ENCODE data around the gene RBP5. TPM values are rescaled to one million over a fixed set of nuclear protein-coding genes. Genes with fewer than 3 reads are reported as not detected.

The RBP5 gene
- total RNA-seq, 2 experiments from 2014 or later: not detected

DNA sequence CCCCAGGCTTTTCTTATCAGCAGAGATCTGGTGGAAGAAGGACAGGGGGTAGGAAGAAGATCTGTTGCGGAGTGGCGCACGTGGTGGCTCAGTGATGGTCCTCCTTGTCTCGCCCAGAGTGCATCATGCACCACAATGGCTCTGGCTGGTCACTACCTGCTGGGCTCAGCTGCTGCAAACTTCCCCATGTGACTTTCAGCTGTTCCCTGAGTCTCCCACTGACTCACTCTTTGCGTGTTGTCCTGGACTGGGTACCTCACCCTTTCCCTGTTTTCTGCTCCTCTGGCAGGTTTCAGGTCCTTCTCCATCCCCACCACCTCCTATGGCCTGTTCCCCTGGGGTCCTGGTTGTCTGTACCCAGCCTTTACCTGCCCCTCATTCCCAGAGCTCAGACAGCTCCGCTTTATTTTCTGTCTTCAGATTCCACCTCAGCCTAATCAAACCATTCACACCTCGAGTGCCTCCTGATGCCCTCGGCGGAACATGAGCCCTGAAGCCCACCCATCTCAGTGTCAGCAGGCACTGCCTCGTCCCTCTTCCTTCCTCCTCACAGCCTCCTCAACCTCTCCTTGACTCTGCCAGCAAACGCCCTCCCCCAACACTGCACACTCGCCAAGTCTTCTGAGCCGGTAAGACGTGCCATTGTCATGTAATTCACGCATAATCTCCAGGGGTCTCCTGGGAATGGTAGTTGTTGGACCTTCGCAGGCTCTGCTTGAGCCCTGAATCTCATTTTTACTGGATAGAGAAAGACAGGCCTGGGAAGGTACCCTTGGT lies 38.3 kb downstream of the RBP5 start:
- no peak for DNase-seq
- intact Hi-C loops (cut with DNase I, micrococcal nuclease): no loop called here
- no peaks in the 10 kb centered on the region for H3K27me3 Mint-ChIP-seq
- no peaks in the 10 kb centered on the region for H3K36me3 Mint-ChIP-seq (ENCODE audit: low read depth)
- CTCF ChIA-PET: interaction anchor here (1.1 to 3.2 kb wide), 4 partner anchors 12 to 21 kb away, joined by 3 to 21 read pairs (median 4); partner anchors contain the start of gene C1RL
- ATAC-seq: no peak
- no peaks in the 10 kb centered on the region for H3K9me3 Mint-ChIP-seq (ENCODE audit: low read depth)
- H3K4me3 Mint-ChIP-seq: no peak overlapping the region
- H3K4me1 Mint-ChIP-seq: peaks cover 6% of the 10 kb centered on the region
- POLR2A ChIA-PET: interaction anchor here (0.6 kb wide), 1 partner anchor 19 kb away, joined by 3 read pairs; the partner anchor contains the start of gene C1RL
- no peak overlapping the region for H3K27ac Mint-ChIP-seq

DNA sequence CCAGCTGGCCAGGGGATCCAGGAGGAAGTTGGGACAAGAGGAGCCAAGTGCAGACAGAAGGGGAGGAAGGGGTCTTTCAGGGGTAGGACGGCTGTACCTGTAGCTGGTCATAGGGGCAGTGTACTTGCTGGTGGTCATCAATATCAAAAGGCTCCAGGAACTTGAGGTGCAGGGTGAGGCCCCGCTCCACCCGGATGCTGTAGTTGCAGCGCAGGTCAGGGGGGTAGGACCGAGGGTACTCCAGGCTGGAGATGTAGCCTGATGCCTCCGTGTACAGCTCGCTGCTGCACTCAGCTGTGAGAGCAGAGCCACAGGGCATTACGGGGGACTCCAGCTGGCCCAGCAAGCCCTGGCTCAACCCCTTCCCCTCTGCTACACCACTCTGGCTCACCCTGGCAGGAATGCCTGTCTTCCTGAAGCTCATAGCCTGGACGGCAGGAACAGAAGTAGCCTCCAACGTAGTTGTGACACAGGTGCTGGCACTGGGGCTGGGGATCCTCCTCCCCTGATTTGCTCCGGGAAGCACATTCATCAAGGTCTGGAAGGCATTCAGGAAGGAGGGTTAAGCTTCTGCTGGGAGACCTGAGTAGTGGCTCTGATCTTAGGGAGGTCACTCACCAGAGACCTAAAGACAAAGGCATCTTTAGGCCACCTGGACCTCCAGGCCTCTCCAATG lies 39.4 kb downstream of the RBP5 start:
- no peak overlapping the region for H3K27ac Mint-ChIP-seq
- DNase-seq: no peak
- ATAC-seq: no peak
- ChIA-PET CTCF (interaction anchor here (0.5 to 3.2 kb wide), 4 partner anchors 13 to 535 kb away, joined by 3 to 21 read pairs (median 6); partner anchors contain the start of gene C1RL), POLR2A (no interaction called here)
- intact Hi-C loops (cut with DNase I, micrococcal nuclease): loop anchor here in 1 of 2 experiments (5.0 kb wide), 1 partner anchor 57 kb away; no protein-coding TSS in a partner anchor
- H3K4me3 Mint-ChIP-seq: no peak overlapping the region
- H3K27me3 Mint-ChIP-seq: no peaks in the 10 kb centered on the region
- no peaks in the 10 kb centered on the region for H3K9me3 Mint-ChIP-seq (ENCODE audit: low read depth)
- H3K36me3 Mint-ChIP-seq (ENCODE audit: low read depth): no peaks in the 10 kb centered on the region
- peaks cover 6% of the 10 kb centered on the region for H3K4me1 Mint-ChIP-seq

DNA sequence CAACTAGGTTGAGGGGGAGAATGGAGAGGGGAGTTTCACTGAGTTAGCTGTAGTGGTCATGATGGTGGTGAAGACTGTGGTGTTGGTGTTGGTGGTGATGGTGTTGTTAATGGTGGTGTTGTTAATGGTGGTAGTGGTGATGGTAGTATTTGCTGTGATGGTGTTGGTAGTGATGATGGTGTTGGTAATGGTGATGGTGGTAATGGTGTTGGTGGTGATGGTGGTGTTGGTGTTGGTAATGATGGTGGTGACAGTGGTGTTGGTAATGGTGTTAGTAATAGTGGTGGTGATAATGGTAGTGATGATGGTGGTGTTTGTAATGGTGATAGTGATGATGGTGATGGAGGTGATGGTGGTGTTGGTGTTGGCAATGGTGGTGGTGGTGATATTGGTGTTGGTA lies 45.6 kb downstream of the RBP5 start:
- H3K27ac Mint-ChIP-seq: no peak overlapping the region
- H3K9me3 Mint-ChIP-seq (ENCODE audit: low read depth): peaks cover 5% of the 10 kb centered on the region
- ChIA-PET POLR2A (no interaction called here), CTCF (no interaction called here)
- H3K4me1 Mint-ChIP-seq: no peaks in the 10 kb centered on the region
- DNase-seq (no peak), ATAC-seq (no peak)
- no peak overlapping the region for H3K4me3 Mint-ChIP-seq
- peaks cover 2% of the 10 kb centered on the region for H3K27me3 Mint-ChIP-seq
- H3K36me3 Mint-ChIP-seq (ENCODE audit: low read depth): no peaks in the 10 kb centered on the region
- intact Hi-C loops (cut with DNase I, micrococcal nuclease): no loop called here

DNA sequence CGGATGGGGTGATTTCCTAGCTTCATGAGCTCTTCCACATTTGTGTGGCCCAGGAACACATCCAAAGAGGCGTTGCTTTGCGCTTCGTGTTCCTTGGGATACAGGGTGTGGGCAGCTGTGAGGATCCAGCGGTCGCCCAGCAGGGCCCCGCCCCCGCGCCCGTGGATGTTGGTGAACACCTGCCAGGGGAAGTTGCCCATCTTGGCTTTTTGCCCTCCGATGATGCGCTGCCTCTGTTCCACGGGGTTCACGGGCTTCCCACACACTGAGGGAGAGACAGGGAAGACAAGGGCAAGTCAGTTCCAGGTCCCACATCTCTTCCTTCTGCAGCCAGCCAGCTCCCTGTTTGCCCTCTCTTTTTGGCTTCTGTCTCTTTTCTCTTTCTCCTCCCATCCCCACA lies 47.7 kb downstream of the RBP5 start:
- no peak for DNase-seq
- ChIA-PET CTCF (interaction anchor here (0.6 to 1.3 kb wide), 2 partner anchors 18 to 28 kb away, joined by 3 to 6 read pairs; partner anchors contain the start of gene C1RL), POLR2A (no interaction called here)
- ATAC-seq: no peak
- peaks cover 2% of the 10 kb centered on the region for H3K27me3 Mint-ChIP-seq
- H3K4me1 Mint-ChIP-seq: no peaks in the 10 kb centered on the region
- H3K27ac Mint-ChIP-seq: no peak overlapping the region
- H3K4me3 Mint-ChIP-seq: no peak overlapping the region
- intact Hi-C loops (cut with DNase I, micrococcal nuclease): no loop called here
- H3K36me3 Mint-ChIP-seq (ENCODE audit: low read depth): no peaks in the 10 kb centered on the region
- H3K9me3 Mint-ChIP-seq (ENCODE audit: low read depth): peaks cover 5% of the 10 kb centered on the region

DNA sequence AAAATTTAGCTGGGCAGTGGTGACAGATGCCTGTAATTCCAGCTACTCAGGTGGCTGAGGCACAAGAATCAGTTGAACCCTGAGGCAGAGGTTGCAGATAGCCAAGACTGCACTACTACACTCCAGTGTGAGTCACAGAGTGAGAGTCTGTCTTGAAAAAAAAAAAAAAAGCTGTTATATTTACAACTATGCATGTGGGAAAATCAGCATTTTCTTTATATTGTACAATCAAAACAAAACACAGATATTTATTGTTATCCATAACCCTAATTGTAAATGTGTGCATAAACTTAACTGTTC lies 48.9 kb downstream of the RBP5 start:
- no peak for ATAC-seq
- H3K4me3 Mint-ChIP-seq: no peak overlapping the region
- ChIA-PET CTCF (interaction anchor here (1.2 kb wide), 2 partner anchors 11 to 34 kb away, joined by 3 read pairs; no protein-coding TSS in a partner anchor), POLR2A (interaction anchor here (0.6 kb wide), 1 partner anchor 144 kb away, joined by 3 read pairs; no protein-coding TSS in a partner anchor)
- H3K9me3 Mint-ChIP-seq (ENCODE audit: low read depth): peaks cover 5% of the 10 kb centered on the region
- DNase-seq: no peak
- H3K27ac Mint-ChIP-seq: no peak overlapping the region
- no peaks in the 10 kb centered on the region for H3K4me1 Mint-ChIP-seq
- peaks cover 2% of the 10 kb centered on the region for H3K27me3 Mint-ChIP-seq
- intact Hi-C loops (cut with DNase I, micrococcal nuclease): no loop called here
- H3K36me3 Mint-ChIP-seq (ENCODE audit: low read depth): no peaks in the 10 kb centered on the region

DNA sequence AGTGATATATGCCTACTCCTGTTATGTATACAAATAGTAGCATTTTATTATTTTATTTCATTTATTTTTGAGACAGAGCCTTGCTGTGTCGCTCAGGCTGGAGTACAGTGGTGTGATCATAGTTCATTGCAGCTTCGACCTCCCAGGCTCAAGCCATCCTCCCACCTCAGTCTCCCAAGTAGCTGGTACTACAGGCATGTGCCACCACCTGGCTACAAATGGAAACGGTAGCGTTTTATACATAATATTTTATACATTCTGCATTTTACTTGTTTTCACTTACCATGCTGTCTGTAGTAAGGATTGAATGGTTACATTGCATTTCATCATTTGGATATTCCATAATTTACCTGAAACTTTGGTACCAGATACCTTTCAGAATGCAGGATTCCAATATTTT lies 50.5 kb downstream of the RBP5 start:
- DNase-seq (no peak), ATAC-seq (no peak)
- H3K27ac Mint-ChIP-seq: no peak overlapping the region
- CTCF ChIA-PET: no interaction called here
- H3K36me3 Mint-ChIP-seq (ENCODE audit: low read depth): no peaks in the 10 kb centered on the region
- no peak overlapping the region for H3K4me3 Mint-ChIP-seq
- peaks cover 7% of the 10 kb centered on the region for H3K27me3 Mint-ChIP-seq
- POLR2A ChIA-PET: no interaction called here
- intact Hi-C loops (cut with DNase I, micrococcal nuclease): no loop called here
- H3K9me3 Mint-ChIP-seq (ENCODE audit: low read depth): peaks cover 2% of the 10 kb centered on the region
- H3K4me1 Mint-ChIP-seq: no peaks in the 10 kb centered on the region

DNA sequence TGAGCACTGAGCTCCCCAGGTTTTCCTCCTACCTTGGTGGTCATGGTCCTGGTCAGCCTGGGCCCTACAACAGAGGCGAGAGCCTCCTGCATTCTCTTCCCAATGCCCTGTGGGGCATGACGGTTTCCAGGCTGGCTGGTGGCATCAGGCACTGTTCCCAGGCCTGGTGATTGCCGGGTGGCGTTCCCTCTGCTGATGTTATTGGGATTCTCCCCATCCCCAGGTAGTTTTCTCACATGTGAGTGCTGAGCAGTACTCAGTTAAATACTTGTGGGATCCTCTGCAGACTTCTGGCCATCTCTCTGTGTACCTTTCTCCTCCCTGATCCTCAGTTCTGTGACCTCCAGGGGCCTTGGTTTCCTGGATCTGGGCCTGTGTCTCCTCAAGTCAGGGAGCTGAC lies 52.2 kb downstream of the RBP5 start:
- CTCF ChIA-PET: interaction anchor here (1.5 to 2.4 kb wide), 2 partner anchors 11 kb away, joined by 4 to 8 read pairs; no protein-coding TSS in a partner anchor
- no peak overlapping the region for H3K4me3 Mint-ChIP-seq
- H3K36me3 Mint-ChIP-seq (ENCODE audit: low read depth): no peaks in the 10 kb centered on the region
- H3K27ac Mint-ChIP-seq: no peak overlapping the region
- no peaks in the 10 kb centered on the region for H3K4me1 Mint-ChIP-seq
- ATAC-seq (no peak), DNase-seq (no peak)
- intact Hi-C loops (cut with DNase I, micrococcal nuclease): no loop called here
- POLR2A ChIA-PET: no interaction called here
- H3K27me3 Mint-ChIP-seq: peaks cover 7% of the 10 kb centered on the region
- no peaks in the 10 kb centered on the region for H3K9me3 Mint-ChIP-seq (ENCODE audit: low read depth)

DNA sequence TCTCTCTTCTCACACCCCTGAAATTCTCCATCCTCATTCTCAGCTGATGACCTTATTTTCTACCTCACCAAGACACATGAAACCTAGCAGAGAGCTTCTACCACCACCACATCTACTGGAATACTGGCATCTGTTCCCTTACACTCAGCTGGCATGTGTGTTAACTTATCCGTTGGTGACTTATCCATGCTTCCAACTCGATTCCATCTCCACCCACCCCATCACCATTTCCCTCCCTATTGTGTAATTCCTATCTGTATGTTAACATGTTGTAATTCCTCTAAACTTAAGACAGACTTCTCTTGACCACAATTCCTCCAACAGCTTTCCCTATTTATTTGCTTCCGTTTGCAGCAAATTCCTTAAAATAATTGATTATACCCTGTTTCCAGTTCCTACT lies 52.8 kb downstream of the RBP5 start:
- Mint-ChIP-seq H3K36me3 (ENCODE audit: low read depth) (no peaks in the 10 kb centered on the region), H3K27ac (no peak overlapping the region), H3K4me3 (no peak overlapping the region), H3K4me1 (no peaks in the 10 kb centered on the region), H3K27me3 (peaks cover 7% of the 10 kb centered on the region), H3K9me3 (ENCODE audit: low read depth) (no peaks in the 10 kb centered on the region)
- ATAC-seq (no peak), DNase-seq (no peak)
- intact Hi-C loops (cut with DNase I, micrococcal nuclease): no loop called here
- CTCF ChIA-PET: interaction anchor here (2.4 kb wide), 1 partner anchor 12 kb away, joined by 8 read pairs; no protein-coding TSS in a partner anchor
- POLR2A ChIA-PET: no interaction called here

DNA sequence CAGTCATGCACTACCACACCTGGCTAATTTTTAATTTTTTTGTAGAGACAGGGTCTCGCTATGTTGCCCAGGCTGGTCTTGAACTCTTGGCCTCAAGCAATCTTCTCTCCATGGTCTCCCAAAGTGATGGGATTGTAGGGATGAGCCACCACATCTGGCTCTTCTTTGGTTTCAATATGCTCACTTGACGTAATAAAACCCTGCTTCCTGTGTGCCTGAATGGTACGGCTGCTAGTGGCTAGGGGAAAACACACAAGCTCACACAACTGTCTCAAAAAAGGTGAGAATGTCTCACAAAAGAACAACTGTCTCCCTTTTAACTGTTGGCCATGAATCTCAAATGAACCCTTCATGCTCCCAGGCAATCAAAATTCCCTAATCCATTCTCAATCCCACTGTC lies 53.2 kb downstream of the RBP5 start:
- ATAC-seq: no peak
- no peaks in the 10 kb centered on the region for H3K4me1 Mint-ChIP-seq

DNA sequence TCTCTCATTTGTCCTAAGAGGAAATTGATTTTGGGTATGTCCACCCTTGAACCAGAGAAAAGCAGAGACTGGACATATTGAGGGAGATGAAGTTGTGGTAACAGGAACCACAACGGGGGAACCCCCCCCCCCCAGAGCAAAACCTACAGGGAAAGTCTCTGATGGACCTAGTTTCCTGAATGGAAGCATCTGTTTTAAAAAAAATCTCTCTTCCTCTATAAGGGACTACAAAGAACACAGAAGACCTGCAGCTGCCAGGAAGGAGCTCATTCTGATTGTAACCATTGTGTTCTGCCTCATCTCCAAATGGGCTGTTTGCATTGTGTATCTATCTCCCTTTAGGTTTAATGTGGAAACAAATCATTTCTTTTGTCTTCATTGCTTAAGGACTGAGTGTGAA lies 54.7 kb downstream of the RBP5 start:
- CTCF ChIA-PET: interaction anchor here (1.0 kb wide), 1 partner anchor 22 kb away, joined by 3 read pairs; no protein-coding TSS in a partner anchor
- POLR2A ChIA-PET: no interaction called here
- H3K4me1 Mint-ChIP-seq: no peaks in the 10 kb centered on the region
- no peak for ATAC-seq
- intact Hi-C loops (cut with DNase I, micrococcal nuclease): no loop called here
- no peak overlapping the region for H3K4me3 Mint-ChIP-seq
- no peak overlapping the region for H3K27ac Mint-ChIP-seq
- peaks cover 5% of the 10 kb centered on the region for H3K27me3 Mint-ChIP-seq
- H3K36me3 Mint-ChIP-seq (ENCODE audit: low read depth): no peaks in the 10 kb centered on the region
- no peak for DNase-seq
- no peaks in the 10 kb centered on the region for H3K9me3 Mint-ChIP-seq (ENCODE audit: low read depth)

More for the DNA sequence above, 53.2 kb downstream of the RBP5 start:
- peaks cover 7% of the 10 kb centered on the region for H3K27me3 Mint-ChIP-seq
- H3K4me3 Mint-ChIP-seq: no peak overlapping the region
- no peaks in the 10 kb centered on the region for H3K36me3 Mint-ChIP-seq (ENCODE audit: low read depth)
- POLR2A ChIA-PET: no interaction called here
- H3K27ac Mint-ChIP-seq: no peak overlapping the region
- DNase-seq: no peak
- intact Hi-C loops (cut with DNase I, micrococcal nuclease): no loop called here
- H3K9me3 Mint-ChIP-seq (ENCODE audit: low read depth): no peaks in the 10 kb centered on the region
- CTCF ChIA-PET: interaction anchor here (2.4 kb wide), 1 partner anchor 12 kb away, joined by 8 read pairs; no protein-coding TSS in a partner anchor
